DND-41 (cell line): ENCODE results near the gene SLC25A21.

Source experiments
- CTCF ChIP-seq: IDR thresholded peaks from 2 replicates; pipeline ENCODE4 v1.5.1; 2012; ENCODE audit warnings: borderline replicate concordance, low read length, moderate library complexity, mild to moderate bottlenecking; ENCODE audit not compliant: poor library complexity, severe bottlenecking; ENCODE audit errors: extremely low read depth
- EZH2 ChIP-seq: IDR thresholded peaks from 3 replicates; pipeline ENCODE4 v1.6.1; 2012; ENCODE audit warnings: borderline replicate concordance, low read depth, mild to moderate bottlenecking, moderate library complexity, low read length, inconsistent platforms; ENCODE audit not compliant: severe bottlenecking

- no peak for TF ChIP-seq CTCF
- TF ChIP-seq EZH2 = no peak
Observed at GRCh38 chr14:36672095-36672494, 500.3 kb downstream of the SLC25A21 start.
